HepG2 (cell line): ENCODE measurements around the gene CHKA. TPM values are rescaled to one million over a fixed set of nuclear protein-coding genes. Genes with fewer than 3 reads are reported as not detected.

Source experiments
- ARNTL ChIP-seq: sonication (generic); formaldehyde crosslinking; IDR thresholded peaks from 2 replicates; pipeline ENCODE4 v1.4.0; 2020; ENCODE audit warnings: mild to moderate bottlenecking, missing genetic modification reagents
- DMTF1 ChIP-seq: sonication (generic); formaldehyde crosslinking; IDR thresholded peaks from 2 replicates; pipeline ENCODE4 v1.4.0; 2020; ENCODE audit warnings: mild to moderate bottlenecking, missing genetic modification reagents
- IRF2 ChIP-seq: IDR thresholded peaks from 2 replicates; pipeline ENCODE4 v1.6.1; 2018; ENCODE audit warnings: missing genetic modification reagents, missing compliant biosample characterization
- KDM5B ChIP-seq: sonication (generic); formaldehyde crosslinking; IDR thresholded peaks from 2 replicates; pipeline ENCODE4 v1.4.0; 2020; ENCODE audit warnings: missing genetic modification reagents, mild to moderate bottlenecking, borderline replicate concordance
- MEF2D ChIP-seq: sonication (generic); formaldehyde crosslinking; IDR thresholded peaks from 2 replicates; pipeline ENCODE4 v1.5.1; 2020; ENCODE audit warnings: mild to moderate bottlenecking, missing genetic modification reagents
- MIER3 ChIP-seq: IDR thresholded peaks from 2 replicates; pipeline ENCODE4 v1.6.1; 2016; ENCODE audit warnings: missing compliant biosample characterization, borderline replicate concordance
- MYC ChIP-seq: sonication (generic); formaldehyde crosslinking; IDR thresholded peaks from 2 replicates; pipeline ENCODE4 v1.9.0; 2021; ENCODE audit warnings: missing genetic modification reagents, borderline replicate concordance
- NR0B2 ChIP-seq: sonication (generic); formaldehyde crosslinking; IDR thresholded peaks from 2 replicates; pipeline ENCODE4 v1.4.0; 2020; ENCODE audit warnings: mild to moderate bottlenecking, missing genetic modification reagents
- POLR2AphosphoS2 ChIP-seq: IDR thresholded peaks from 2 replicates; pipeline ENCODE4 v1.6.1; 2011; ENCODE audit warnings: low read depth, low read length, improper control_type of control experiment
- SRY ChIP-seq: sonication (generic); formaldehyde crosslinking; IDR thresholded peaks from 2 replicates; pipeline ENCODE4 v1.8.0; 2022; ENCODE audit warnings: mild to moderate bottlenecking, missing genetic modification reagents
- TEAD2 ChIP-seq: sonication (generic); formaldehyde crosslinking; IDR thresholded peaks from 2 replicates; pipeline ENCODE4 v1.9.0; 2021; ENCODE audit warnings: missing genetic modification reagents
- ZBTB43 ChIP-seq: sonication (generic); formaldehyde crosslinking; conservative IDR thresholded peaks from 2 replicates; pipeline ENCODE4 v1.4.0; 2020; ENCODE audit warnings: missing genetic modification reagents
- ZC3H13 ChIP-seq: sonication (generic); formaldehyde crosslinking; IDR thresholded peaks from 2 replicates; pipeline ENCODE4 v1.8.1; 2023; ENCODE audit warnings: mild to moderate bottlenecking, missing genetic modification reagents, moderate library complexity
- ZNF280B ChIP-seq: sonication (generic); formaldehyde crosslinking; IDR thresholded peaks from 2 replicates; pipeline ENCODE4 v1.5.0; 2020; ENCODE audit warnings: missing genetic modification reagents, mild to moderate bottlenecking, borderline replicate concordance
- ZNF3 ChIP-seq: IDR thresholded peaks from 2 replicates; pipeline ENCODE4 v1.7.0; 2017; ENCODE audit warnings: inconsistent platforms
- ZNF317 ChIP-seq: sonication (generic); formaldehyde crosslinking; IDR thresholded peaks from 2 replicates; pipeline ENCODE4 v1.5.0; 2020; ENCODE audit warnings: mild to moderate bottlenecking, missing genetic modification reagents
- ZNF33B ChIP-seq: sonication (generic); formaldehyde crosslinking; IDR thresholded peaks from 2 replicates; pipeline ENCODE4 v1.5.1; 2020; ENCODE audit warnings: mild to moderate bottlenecking, missing genetic modification reagents
- ZNF383 ChIP-seq: sonication (generic); formaldehyde crosslinking; IDR thresholded peaks from 2 replicates; pipeline ENCODE4 v1.4.0; 2020; ENCODE audit warnings: missing genetic modification reagents, mild to moderate bottlenecking, borderline replicate concordance
- ZNF451 ChIP-seq: sonication (generic); formaldehyde crosslinking; IDR thresholded peaks from 2 replicates; pipeline ENCODE4 v1.5.0; 2020; ENCODE audit warnings: mild to moderate bottlenecking, missing genetic modification reagents
- ZNF562 ChIP-seq: sonication (generic); formaldehyde crosslinking; IDR thresholded peaks from 2 replicates; pipeline ENCODE4 v1.8.0; 2022; ENCODE audit warnings: missing genetic modification reagents, borderline replicate concordance
- ZNF710 ChIP-seq: sonication (generic); formaldehyde crosslinking; IDR thresholded peaks from 2 replicates; pipeline ENCODE4 v1.5.0; 2020; ENCODE audit warnings: mild to moderate bottlenecking, missing genetic modification reagents, borderline replicate concordance
- polyA plus RNA-seq, 8 experiments: library from polyadenylated mRNA; depleted of rRNA in 3 of 8; stranded (reverse) in 7 of 8; unstranded in 1 of 8; fragments of >200 nt; fragmentation: Illumina TruSeq in 4 of 8; extraction: Trizol in 4 of 8; gene quantifications; 2 replicates each; pipeline versions ENCODE4 v1.2.1 to v1.2.3, GENCODE V29; 2011 to 2016; ENCODE audit warnings: low read depth in 4 of 8, missing spikeins in 1 of 8, mixed read lengths in 1 of 8; ENCODE audit not compliant: insufficient read depth in 1 of 8
- total RNA-seq, 5 experiments: library from RNA; depleted of rRNA; stranded (reverse); fragments of >200 nt; fragmentation: Illumina TruSeq; extraction: Trizol; gene quantifications; 2 replicates each; pipeline ENCODE4 v1.2.3, GENCODE V29; 2016; ENCODE audit warnings: low read depth in 1 of 5

Gene CHKA
- total and polyA plus RNA-seq, 2 of the 13 experiments (the other 11 are each of a cell fraction or from before 2014, with no cell fraction given) = 71.6 to 92.7 TPM

GRCh38 chr11:68127714-68128681 lies 6.8 kb upstream of the CHKA start (continued):
- TF ChIP-seq MEF2D (CRISPR knock-in tag) (0 out of 2 replicates have a peak, but pooled peaks have one; percentile 34), MYC (CRISPR knock-in tag) (no peak), ZNF317 (no peak; the same call in 1 of the 2 replicates), ZNF710 (no peak), ZNF280B (CRISPR knock-in tag) (no peak; the same call in 1 of the 2 replicates), POLR2AphosphoS2 (no peak), ARNTL (no peak; the same call in 1 of the 2 replicates), ZNF451 (0 out of 2 replicates have a peak, but pooled peaks have one; percentile 14), NR0B2 (no peak), ZNF562 (no peak), KDM5B (CRISPR knock-in tag) (peak; percentile 29; the same call in 1 of the 2 replicates), ZNF383 (CRISPR knock-in tag) (no peak), ZNF33B (CRISPR knock-in tag) (no peak), IRF2 (no peak; the same call in none of the 2 replicates), DMTF1 (no peak), MIER3 (0 out of 2 replicates have a peak, but pooled peaks have one; percentile 5), TEAD2 (CRISPR knock-in tag) (no peak), ZNF3 (0 out of 2 replicates have a peak, but pooled peaks have one; percentile 45), ZC3H13 (CRISPR knock-in tag) (no peak), ZBTB43 (0 out of 2 replicates have a peak, but pooled peaks have one; percentile 4), SRY (no peak)
